ENCODE data around the gene ENOX2. TPM values are rescaled to one million over a fixed set of nuclear protein-coding genes. Genes with fewer than 3 reads are reported as not detected.

The ENOX2 gene
- total and polyA plus RNA-seq, 8 donors: 2.6 to 12.1 (median 7.3) TPM

DNA sequence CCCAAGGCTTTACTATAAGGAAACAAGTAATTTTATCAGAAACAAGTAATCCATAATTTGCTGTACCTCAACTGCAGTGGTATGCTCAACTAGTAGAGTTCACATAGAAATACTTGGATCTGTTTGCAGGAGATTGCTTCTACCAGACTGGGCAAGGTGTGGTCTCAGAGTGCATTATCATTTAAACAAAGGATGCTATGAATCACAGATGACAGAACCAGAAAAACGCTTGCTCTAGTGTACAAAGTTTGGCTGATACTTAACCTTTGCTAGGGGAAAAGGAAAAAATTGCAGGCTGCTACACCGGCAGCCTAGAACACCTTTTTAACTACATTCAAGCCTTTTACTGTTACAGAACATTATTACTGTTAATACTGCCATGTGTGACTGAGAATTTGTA, 97.1 kb downstream of the ENOX2 start:
- intact Hi-C loops (cut with DNase I; ENCODE audit: low total_unique reads): no loop called here
- TF ChIP-seq POLR2A (IDR thresholded peaks at IDR 0.05) (no peak), EP300 (IDR thresholded peaks at IDR 0.05) (no peak), POLR2AphosphoS5 (IDR thresholded peaks at IDR 0.05) (no peak)
- TF ChIP-seq, protein P1, sequence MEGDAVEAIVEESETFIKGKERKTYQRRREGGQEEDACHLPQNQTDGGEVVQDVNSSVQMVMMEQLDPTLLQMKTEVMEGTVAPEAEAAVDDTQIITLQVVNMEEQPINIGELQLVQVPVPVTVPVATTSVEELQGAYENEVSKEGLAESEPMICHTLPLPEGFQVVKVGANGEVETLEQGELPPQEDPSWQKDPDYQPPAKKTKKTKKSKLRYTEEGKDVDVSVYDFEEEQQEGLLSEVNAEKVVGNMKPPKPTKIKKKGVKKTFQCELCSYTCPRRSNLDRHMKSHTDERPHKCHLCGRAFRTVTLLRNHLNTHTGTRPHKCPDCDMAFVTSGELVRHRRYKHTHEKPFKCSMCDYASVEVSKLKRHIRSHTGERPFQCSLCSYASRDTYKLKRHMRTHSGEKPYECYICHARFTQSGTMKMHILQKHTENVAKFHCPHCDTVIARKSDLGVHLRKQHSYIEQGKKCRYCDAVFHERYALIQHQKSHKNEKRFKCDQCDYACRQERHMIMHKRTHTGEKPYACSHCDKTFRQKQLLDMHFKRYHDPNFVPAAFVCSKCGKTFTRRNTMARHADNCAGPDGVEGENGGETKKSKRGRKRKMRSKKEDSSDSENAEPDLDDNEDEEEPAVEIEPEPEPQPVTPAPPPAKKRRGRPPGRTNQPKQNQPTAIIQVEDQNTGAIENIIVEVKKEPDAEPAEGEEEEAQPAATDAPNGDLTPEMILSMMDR (IDR thresholded peaks at IDR 0.05): no peak
- Histone ChIP-seq H3K27me3 (no peaks in the 10 kb centered on the region), H3K4me1 (no peaks in the 10 kb centered on the region), H3K36me3 (no peaks in the 10 kb centered on the region), H3K4me3 (no peak overlapping the region), H3K27ac (no peak overlapping the region), H3K9me3 (no peaks in the 10 kb centered on the region)
- peak in 1 of 2 donors; percentile 14 for DNase-seq
- WGBS, 5 donors: 28 to 48% (median 35%) methylated on average over 2 of the region's 2 CpGs

DNA sequence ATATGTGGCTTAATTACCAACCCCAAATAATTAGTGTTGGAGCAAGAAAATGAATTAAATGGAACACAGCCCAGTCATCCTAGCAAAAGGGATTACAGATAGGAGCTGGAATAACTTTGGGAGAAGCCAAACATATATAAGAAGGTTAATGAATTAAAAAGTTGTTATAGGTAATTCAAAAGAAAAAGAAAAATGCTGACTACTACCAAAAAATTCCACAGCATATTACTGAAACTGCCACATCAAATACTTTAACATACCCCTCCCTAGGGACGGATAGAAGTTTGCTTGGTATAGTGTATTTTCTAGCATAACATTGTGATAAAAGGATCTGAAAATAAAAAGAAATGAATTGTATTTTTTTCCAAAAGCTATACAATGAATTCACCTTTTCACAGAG, 99.5 kb downstream of the ENOX2 start:
- no peak overlapping the region for H3K27ac ChIP-seq
- TF ChIP-seq, protein P1 (IDR thresholded peaks at IDR 0.05): no peak
- no peak for TF ChIP-seq POLR2AphosphoS5 (IDR thresholded peaks at IDR 0.05)

DNA sequence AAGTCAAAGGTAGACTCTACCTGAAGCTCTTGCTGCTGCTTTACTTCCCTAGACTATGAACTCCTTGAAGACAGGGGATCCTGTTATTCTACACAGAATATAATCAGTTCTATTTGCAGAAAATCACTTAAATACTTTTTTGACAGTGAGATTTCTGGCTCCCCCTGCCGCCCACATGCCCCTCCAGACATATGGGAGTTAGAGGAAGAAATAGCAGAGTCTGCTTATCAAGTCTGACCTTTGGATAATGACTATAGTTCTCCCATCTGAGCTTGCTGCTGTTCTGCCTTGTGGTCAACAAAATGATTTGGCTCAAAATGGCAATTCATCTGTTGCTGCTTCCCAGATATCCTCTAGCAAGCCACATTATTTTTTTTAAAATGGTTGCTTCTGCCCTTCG, 101.1 kb downstream of the ENOX2 start:
- Histone ChIP-seq H3K4me3 (no peak overlapping the region), H3K36me3 (no peaks in the 10 kb centered on the region), H3K27me3 (no peaks in the 10 kb centered on the region), H3K9me3 (no peaks in the 10 kb centered on the region), H3K27ac (no peak overlapping the region), H3K4me1 (no peaks in the 10 kb centered on the region)
- intact Hi-C loops (cut with DNase I; ENCODE audit: low total_unique reads): no loop called here
- DNase-seq: no peak
- TF ChIP-seq POLR2AphosphoS5 (IDR thresholded peaks at IDR 0.05): no peak
- no peak for TF ChIP-seq POLR2A (IDR thresholded peaks at IDR 0.05)
- no peak for TF ChIP-seq EP300 (IDR thresholded peaks at IDR 0.05)
- TF ChIP-seq, protein P1 (IDR thresholded peaks at IDR 0.05): no peak
- 65 to 97% (median 76%) methylated on average over 2 of the region's 2 CpGs for WGBS, 5 donors

More for the DNA sequence above, 99.5 kb downstream of the ENOX2 start:
- Histone ChIP-seq H3K36me3 (no peaks in the 10 kb centered on the region), H3K4me1 (no peaks in the 10 kb centered on the region), H3K4me3 (no peak overlapping the region), H3K9me3 (no peaks in the 10 kb centered on the region), H3K27me3 (no peaks in the 10 kb centered on the region)
- intact Hi-C loops (cut with DNase I; ENCODE audit: low total_unique reads): no loop called here
- DNase-seq: no peak
- WGBS, 5 donors: 84 to 100% (median 93%) methylated on average over 1 of the region's 1 CpG

DNA sequence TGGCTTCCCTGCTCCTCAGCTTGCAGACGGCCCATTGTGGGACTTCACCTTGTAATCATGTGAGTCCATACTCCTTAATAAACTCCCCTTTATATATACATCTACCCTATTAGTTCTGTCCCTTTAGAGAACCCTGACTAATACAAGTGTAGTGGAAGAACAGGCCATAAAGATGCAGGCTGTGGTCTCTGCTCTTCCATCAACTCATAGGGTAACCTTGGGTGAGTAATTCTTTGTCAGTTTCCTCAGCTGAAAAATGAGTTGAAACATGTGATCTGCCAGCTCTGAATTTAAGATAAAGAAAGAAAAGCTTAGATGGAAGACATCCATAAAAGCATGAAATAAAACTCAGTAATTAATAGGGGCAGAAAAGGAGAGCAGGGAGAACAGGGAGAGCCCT, 103.6 kb downstream of the ENOX2 start:
- Histone ChIP-seq H3K4me3 (no peak overlapping the region), H3K36me3 (no peaks in the 10 kb centered on the region), H3K9me3 (no peaks in the 10 kb centered on the region), H3K27me3 (no peaks in the 10 kb centered on the region), H3K4me1 (no peaks in the 10 kb centered on the region), H3K27ac (no peak overlapping the region)
- TF ChIP-seq POLR2A (IDR thresholded peaks at IDR 0.05): no peak
- no peak for TF ChIP-seq EP300 (IDR thresholded peaks at IDR 0.05)
- TF ChIP-seq, protein P1 (IDR thresholded peaks at IDR 0.05): no peak
- no peak for TF ChIP-seq POLR2AphosphoS5 (IDR thresholded peaks at IDR 0.05)
- WGBS, 5 donors: 50 to 100% (median 88%) methylated on average over 1 of the region's 1 CpG
- intact Hi-C loops (cut with DNase I; ENCODE audit: low total_unique reads): no loop called here
- no peak for DNase-seq

Measured in stomach (tissue), 9 donors.